H9 (cell line): ENCODE data around the gene CACNA1A. TPM values are rescaled to one million over a fixed set of nuclear protein-coding genes. Genes with fewer than 3 reads are reported as not detected.
A peak's percentile ranks its signal among the peaks of the same experiment; 100 is the strongest.

Experiments used
- DNase-seq: peaks from one replicate; pipeline ENCODE4 v3.0.0-alpha.2; 2017
- H2AFZ ChIP-seq: one replicate; pipeline ENCODE4 v1.6.1; 2013; ENCODE audit warnings: mild to moderate bottlenecking, low read length, control low read depth, moderate library complexity
- H2AK5ac ChIP-seq: 2 replicates; pipeline ENCODE4 v1.6.1; 2013; ENCODE audit warnings: low read length, control low read depth, mixed read lengths; ENCODE audit not compliant: insufficient read length
- H2BK120ac ChIP-seq: one replicate; pipeline ENCODE4 v1.6.1; 2013; ENCODE audit warnings: low read depth, mild to moderate bottlenecking, low read length, control low read depth, inconsistent platforms; ENCODE audit not compliant: poor library complexity, severe bottlenecking
- H2BK12ac ChIP-seq: 2 replicates; pipeline ENCODE4 v1.6.1; 2013; ENCODE audit warnings: low read length, control low read depth, mixed read lengths, low read depth; ENCODE audit not compliant: insufficient read length
- H2BK15ac ChIP-seq: 2 replicates; pipeline ENCODE4 v1.6.1; 2013; ENCODE audit warnings: low read depth, low read length, control low read depth
- H2BK20ac ChIP-seq: one replicate; pipeline ENCODE4 v1.6.1; 2013; ENCODE audit warnings: low read depth, mild to moderate bottlenecking, low read length, control low read depth, inconsistent platforms; ENCODE audit not compliant: poor library complexity, severe bottlenecking
- H2BK5ac ChIP-seq: 2 replicates; pipeline ENCODE4 v1.6.1; 2013; ENCODE audit warnings: low read length, control low read depth, mixed read lengths; ENCODE audit not compliant: insufficient read length
- H3K14ac ChIP-seq: 2 replicates; pipeline ENCODE4 v1.6.1; 2013; ENCODE audit warnings: low read length, control low read depth; ENCODE audit not compliant: insufficient read depth
- H3K18ac ChIP-seq: 2 replicates; pipeline ENCODE4 v1.6.1; 2013; ENCODE audit warnings: low read depth, mild to moderate bottlenecking, mixed read lengths, low read length, control low read depth; ENCODE audit not compliant: insufficient read length
- H3K23ac ChIP-seq: 2 replicates; pipeline ENCODE4 v1.6.1; 2013; ENCODE audit warnings: low read length, control low read depth, mixed read lengths, low read depth; ENCODE audit not compliant: insufficient read length
- H3K23me2 ChIP-seq: 2 replicates; pipeline ENCODE4 v1.6.1; 2013; ENCODE audit warnings: low read depth, mild to moderate bottlenecking, mixed read lengths, low read length, control low read depth; ENCODE audit not compliant: insufficient read length, poor library complexity, severe bottlenecking
- H3K27ac ChIP-seq: 2 replicates; pipeline ENCODE4 v1.5.1; 2013; ENCODE audit warnings: low read length, control low read depth, mixed read lengths, low read depth; ENCODE audit not compliant: insufficient read length
- H3K27me3 ChIP-seq: 2 replicates; pipeline ENCODE4 v1.6.1; 2013; ENCODE audit warnings: low read length, control low read depth, inconsistent platforms; ENCODE audit not compliant: insufficient read depth
- H3K4ac ChIP-seq: 2 replicates; pipeline ENCODE4 v1.6.1; 2013; ENCODE audit warnings: low read depth, mild to moderate bottlenecking, control low read depth, inconsistent platforms, low read length, moderate library complexity
- H3K4me1 ChIP-seq: 2 replicates; pipeline ENCODE4 v1.6.1; 2013; ENCODE audit warnings: low read length, control low read depth, inconsistent platforms; ENCODE audit not compliant: insufficient read depth
- H3K4me2 ChIP-seq: 2 replicates; pipeline ENCODE4 v1.6.1; 2013; ENCODE audit warnings: low read length, control low read depth, mixed read lengths; ENCODE audit not compliant: insufficient read length, insufficient read depth
- H3K56ac ChIP-seq: 2 replicates; pipeline ENCODE4 v1.6.1; 2013; ENCODE audit warnings: low read depth, mild to moderate bottlenecking, mixed read lengths, low read length, control low read depth; ENCODE audit not compliant: insufficient read length
- H3K79me1 ChIP-seq: 2 replicates; pipeline ENCODE4 v1.6.1; 2013; ENCODE audit warnings: low read depth, mild to moderate bottlenecking, moderate library complexity, low read length, control low read depth, inconsistent platforms; ENCODE audit not compliant: insufficient read depth, poor library complexity, severe bottlenecking
- H3K79me2 ChIP-seq: 2 replicates; pipeline ENCODE4 v1.6.1; 2013; ENCODE audit warnings: low read length, control low read depth, inconsistent platforms; ENCODE audit not compliant: insufficient read depth
- H3K9ac ChIP-seq: 2 replicates; pipeline ENCODE4 v1.6.1; 2013; ENCODE audit warnings: low read length, control low read depth, mixed read lengths; ENCODE audit not compliant: insufficient read length; ENCODE audit errors: extremely low read depth
- H3K9me3 ChIP-seq: one replicate; pipeline ENCODE4 v1.6.1; 2013; ENCODE audit warnings: low read depth, low read length, inconsistent platforms; ENCODE audit not compliant: control insufficient read depth
- H3T11ph ChIP-seq: one replicate; pipeline ENCODE4 v1.6.1; 2013; ENCODE audit warnings: mild to moderate bottlenecking, low read length, control low read depth, inconsistent platforms
- H4K20me1 ChIP-seq: one replicate; pipeline ENCODE4 v1.6.1; 2013; ENCODE audit not compliant: control insufficient read depth, insufficient read length, insufficient read depth
- H4K5ac ChIP-seq: 2 replicates; pipeline ENCODE4 v1.6.1; 2013; ENCODE audit warnings: low read depth, mild to moderate bottlenecking, mixed read lengths, low read length, control low read depth; ENCODE audit not compliant: insufficient read length
- H4K8ac ChIP-seq: replicated peaks from 2 replicates; pipeline ENCODE4 v1.6.1; 2013; ENCODE audit warnings: low read length, control low read depth, mixed read lengths, low read depth; ENCODE audit not compliant: insufficient read length
- H4K91ac ChIP-seq: 2 replicates; pipeline ENCODE4 v1.6.1; 2013; ENCODE audit warnings: low read depth, mild to moderate bottlenecking, moderate library complexity, mixed read lengths, low read length, control low read depth; ENCODE audit not compliant: insufficient read length
- H3K27ac Mint-ChIP-seq, 3 experiments: 2 replicates in 2 of 3; 3 replicates in 1 of 3; pipeline ENCODE4 v1.8.0; 2020 to 2021; ENCODE audit warnings: mixed read lengths in 3 of 3, mild to moderate bottlenecking in 1 of 3, moderate library complexity in 1 of 3
- H3K27me3 Mint-ChIP-seq: 2 replicates; pipeline ENCODE4 v1.8.0; 2021; ENCODE audit warnings: low read depth, mild to moderate bottlenecking, moderate library complexity, mixed read lengths
- H3K36me3 Mint-ChIP-seq, 3 experiments: 2 replicates in 2 of 3; 3 replicates in 1 of 3; pipeline ENCODE4 v1.8.0; 2020 to 2021; ENCODE audit warnings: low read depth in 3 of 3, mixed read lengths in 3 of 3; ENCODE audit not compliant: insufficient read depth in 1 of 3
- H3K4me1 Mint-ChIP-seq, 2 experiments: 2 replicates each; pipeline ENCODE4 v1.8.0; 2020; ENCODE audit warnings: mixed read lengths in 2 of 2
- H3K4me3 Mint-ChIP-seq, 2 experiments: 2 replicates in 1 of 2; 3 replicates in 1 of 2; pipeline ENCODE4 v1.8.0; 2020 to 2021; ENCODE audit warnings: mild to moderate bottlenecking in 2 of 2, mixed read lengths in 2 of 2, moderate library complexity in 1 of 2
- H3K9me3 Mint-ChIP-seq, 2 experiments: 2 replicates in 1 of 2; 3 replicates in 1 of 2; pipeline ENCODE4 v1.8.0; 2020; ENCODE audit warnings: mild to moderate bottlenecking in 2 of 2, mixed read lengths in 2 of 2, moderate library complexity in 1 of 2
- WGBS: extraction: QIAGEN DNeasy Blood & Tissue Kit; methylation state at CpG from one replicate; pipeline ENCODE4 v1.1.7; 2013; ENCODE audit warnings: missing lambda C conversion rate, low lambda C conversion rate, mixed read lengths; ENCODE audit not compliant: insufficient read length; ENCODE audit errors: extremely low coverage; 5-methylcytosine and 5-hydroxymethylcytosine counted together
- total RNA-seq: library from RNA; stranded (reverse); gene quantifications from 2 replicates; pipeline ENCODE4 v1.2.1, GENCODE V29; 2021
- TF ChIP-seq, protein P1 (sequence below): fragments of 200-600 bp; sonication (generic); conservative IDR thresholded peaks from 3 replicates; pipeline ENCODE4 v1.8.0; 2021; ENCODE audit warnings: antibody characterized with exemption, mild to moderate bottlenecking

The CACNA1A gene
- total RNA-seq, 1 experiment from 2014 or later = 8.0 TPM

DNA sequence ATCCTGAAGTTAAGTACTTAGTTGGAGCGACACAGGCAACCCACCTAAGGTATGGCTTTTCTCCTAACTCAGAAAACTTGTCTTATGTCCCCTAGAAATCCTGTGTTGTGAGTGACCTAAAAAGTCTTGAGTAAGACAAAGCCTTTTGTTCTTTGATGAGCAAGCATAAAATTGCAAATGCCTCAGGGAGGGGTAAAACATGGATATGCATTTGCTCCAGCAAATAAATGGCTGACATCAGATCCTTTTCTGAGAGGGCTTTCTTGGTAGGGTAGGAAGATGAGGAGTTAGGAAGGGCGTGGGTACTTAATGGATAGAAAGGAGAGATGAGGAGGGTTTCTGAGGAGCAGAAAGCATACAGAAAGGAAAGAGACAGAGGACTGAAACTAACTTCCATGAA lies 192.4 kb downstream of the CACNA1A start:
- Histone ChIP-seq H3K27ac (no peak overlapping the region), H3K4ac (no peak overlapping the region), H2BK120ac (no peak overlapping the region), H3K4me2 (no peak overlapping the region), H2AK5ac (no peak overlapping the region), H2BK15ac (no peak overlapping the region), H2BK5ac (no peak overlapping the region), H4K8ac (no peak overlapping the region), H3K9ac (no peak overlapping the region), H2AFZ (no peak overlapping the region), H4K20me1 (no peaks in the 10 kb centered on the region), H3K56ac (no peak overlapping the region), H3K79me2 (no peaks in the 10 kb centered on the region), H3K23ac (no peak overlapping the region), H3K79me1 (no peaks in the 10 kb centered on the region), H2BK20ac (no peak overlapping the region), H4K91ac (no peak overlapping the region), H3K27me3 (no peaks in the 10 kb centered on the region), H4K5ac (no peak overlapping the region), H3K9me3 (peaks cover 9% of the 10 kb centered on the region), H3K18ac (no peak overlapping the region), H3K23me2 (no peaks in the 10 kb centered on the region), H3T11ph (no peak overlapping the region), H3K4me1 (no peaks in the 10 kb centered on the region), H2BK12ac (no peak overlapping the region), H3K14ac (no peak overlapping the region)
- TF ChIP-seq, protein P1, sequence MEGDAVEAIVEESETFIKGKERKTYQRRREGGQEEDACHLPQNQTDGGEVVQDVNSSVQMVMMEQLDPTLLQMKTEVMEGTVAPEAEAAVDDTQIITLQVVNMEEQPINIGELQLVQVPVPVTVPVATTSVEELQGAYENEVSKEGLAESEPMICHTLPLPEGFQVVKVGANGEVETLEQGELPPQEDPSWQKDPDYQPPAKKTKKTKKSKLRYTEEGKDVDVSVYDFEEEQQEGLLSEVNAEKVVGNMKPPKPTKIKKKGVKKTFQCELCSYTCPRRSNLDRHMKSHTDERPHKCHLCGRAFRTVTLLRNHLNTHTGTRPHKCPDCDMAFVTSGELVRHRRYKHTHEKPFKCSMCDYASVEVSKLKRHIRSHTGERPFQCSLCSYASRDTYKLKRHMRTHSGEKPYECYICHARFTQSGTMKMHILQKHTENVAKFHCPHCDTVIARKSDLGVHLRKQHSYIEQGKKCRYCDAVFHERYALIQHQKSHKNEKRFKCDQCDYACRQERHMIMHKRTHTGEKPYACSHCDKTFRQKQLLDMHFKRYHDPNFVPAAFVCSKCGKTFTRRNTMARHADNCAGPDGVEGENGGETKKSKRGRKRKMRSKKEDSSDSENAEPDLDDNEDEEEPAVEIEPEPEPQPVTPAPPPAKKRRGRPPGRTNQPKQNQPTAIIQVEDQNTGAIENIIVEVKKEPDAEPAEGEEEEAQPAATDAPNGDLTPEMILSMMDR = no peak
- Mint-ChIP-seq H3K36me3 (peaks cover 14 to 42% (median 27%) of the 10 kb centered on the region in 3 experiments), H3K4me3 (no peak overlapping the region), H3K27ac (peak overlapping the region in 2 of 3 experiments; percentile 11 to 47; a peak in 3 of 7 replicates), H3K27me3 (peaks cover 5% of the 10 kb centered on the region; the same call in 1 of the 2 replicates), H3K4me1 (peaks cover 8 to 11% of the 10 kb centered on the region in 2 experiments), H3K9me3 (peaks cover 5 to 13% of the 10 kb centered on the region in 2 experiments)
- WGBS = no CpG with 5 or more reads among the region's 2 CpGs
- DNase-seq = no peak
